GM19455 (cell line): ENCODE results near the gene CWC27.
"Not testable (repeated sequence)": the region's sequence is repeated elsewhere in the genome, so short reads cannot be mapped to it uniquely, and the experiment has no call there.

Experiments used
- ATAC-seq: cut with Tn5 transposase; IDR thresholded peaks from one replicate; pipeline ENCODE4 v1.9.1; 2021; ENCODE audit not compliant: unreplicated experiment

Gene CWC27

DNA sequence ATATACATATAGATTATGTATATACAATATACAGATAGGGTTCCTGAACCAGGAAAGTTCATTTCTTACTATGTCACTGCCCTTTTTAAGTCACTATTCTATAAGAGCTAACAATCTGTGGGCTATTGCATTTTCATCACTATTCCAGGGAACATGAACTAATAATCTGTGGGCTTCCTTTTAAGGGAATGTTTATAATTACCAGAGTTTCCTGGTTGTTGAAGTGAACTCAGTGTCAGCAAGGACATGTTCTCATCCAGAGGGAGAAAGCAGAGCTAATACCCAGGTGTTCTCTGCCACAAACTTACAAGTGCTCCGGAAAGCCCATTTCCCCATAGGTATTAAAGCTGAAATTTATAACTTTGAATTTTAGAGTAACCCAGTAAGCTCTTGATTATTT, 69.6 kb downstream of the CWC27 start:
- ATAC-seq = no peak

GRCh38 chr5:64838803-64839202, 70.1 kb downstream of the CWC27 start:
- no peak for ATAC-seq

- ATAC-seq = no peak
Measured at GRCh38 chr5:64839936-64840335, 71.2 kb downstream of the CWC27 start.

DNA sequence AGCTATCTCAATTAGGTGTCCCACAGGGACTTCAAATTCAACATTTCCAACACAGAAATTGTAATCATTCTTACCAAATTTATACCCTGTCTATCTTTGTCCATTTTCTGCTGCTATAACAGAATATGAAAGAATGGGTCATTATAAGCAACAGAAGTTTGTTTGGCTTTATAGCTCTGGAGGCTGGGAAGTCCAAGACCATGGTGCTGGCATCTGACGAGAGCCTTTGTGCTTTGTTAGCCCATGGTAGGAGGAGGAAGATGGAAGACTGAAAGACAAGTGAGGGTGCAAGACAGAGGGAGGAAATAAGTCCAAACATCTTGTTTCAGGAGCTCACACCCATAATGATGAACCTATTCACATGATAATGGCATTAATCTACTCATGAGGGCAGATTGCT, 72.2 kb downstream of the CWC27 start:
- ATAC-seq = no peak

DNA sequence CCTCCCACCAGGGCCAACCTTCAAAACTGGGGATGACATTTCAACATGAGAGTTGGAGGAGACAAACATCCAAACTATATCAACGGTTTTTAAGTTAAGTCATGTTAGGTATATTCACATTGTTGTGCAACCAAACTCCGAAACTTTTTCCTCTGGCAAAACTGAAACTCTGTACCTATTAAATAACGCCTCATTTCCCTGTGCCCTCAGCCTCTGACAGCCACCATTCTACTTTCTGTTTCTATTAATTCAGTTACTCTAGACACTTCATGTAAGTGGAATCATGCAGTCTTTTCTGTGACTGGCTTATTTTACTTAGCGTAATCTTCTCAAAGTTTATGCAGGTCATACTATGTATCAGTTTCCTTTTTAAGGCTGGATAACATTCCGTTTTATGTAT, 85.0 kb downstream of the CWC27 start:
- ATAC-seq = no peak

- ATAC-seq = no peak
Measured at GRCh38 chr5:64854855-64855254, 86.1 kb downstream of the CWC27 start.

DNA sequence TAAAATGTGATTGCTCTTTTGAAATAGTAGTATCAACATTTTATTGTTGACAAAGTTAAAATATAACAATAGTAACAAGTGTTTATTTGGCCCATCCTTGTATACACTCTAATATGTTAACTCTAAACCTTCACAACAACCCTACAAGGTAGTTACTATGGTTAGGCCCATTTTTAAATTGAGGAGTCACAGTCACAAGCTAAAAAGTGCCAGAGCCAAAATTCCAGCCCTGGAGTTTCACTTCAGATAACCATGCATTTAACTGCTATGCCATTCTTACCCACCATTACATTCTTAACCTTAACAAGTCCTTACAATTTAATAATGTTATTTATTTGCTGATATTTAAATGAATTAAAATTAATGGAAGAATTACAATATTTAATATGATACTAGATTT, 91.2 kb downstream of the CWC27 start:
- ATAC-seq = no peak

DNA sequence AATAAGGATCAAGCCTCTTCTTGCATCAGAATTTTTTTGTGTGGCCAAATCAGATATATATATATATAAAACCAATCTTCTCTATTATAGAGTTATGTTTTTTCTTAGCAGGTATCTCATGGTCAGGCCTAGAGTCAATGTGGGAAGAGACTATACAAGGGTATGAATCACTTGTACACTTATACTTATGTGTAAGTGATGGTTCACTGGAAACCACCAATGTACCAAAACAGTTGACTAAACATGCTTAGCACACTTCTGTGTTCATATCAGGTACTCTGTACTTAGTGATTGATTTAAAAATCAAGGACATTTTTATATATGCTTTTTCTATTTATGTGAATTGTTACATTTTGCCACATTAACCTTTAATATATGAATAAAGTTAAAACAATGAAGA, 92.6 kb downstream of the CWC27 start:
- ATAC-seq = no peak

DNA sequence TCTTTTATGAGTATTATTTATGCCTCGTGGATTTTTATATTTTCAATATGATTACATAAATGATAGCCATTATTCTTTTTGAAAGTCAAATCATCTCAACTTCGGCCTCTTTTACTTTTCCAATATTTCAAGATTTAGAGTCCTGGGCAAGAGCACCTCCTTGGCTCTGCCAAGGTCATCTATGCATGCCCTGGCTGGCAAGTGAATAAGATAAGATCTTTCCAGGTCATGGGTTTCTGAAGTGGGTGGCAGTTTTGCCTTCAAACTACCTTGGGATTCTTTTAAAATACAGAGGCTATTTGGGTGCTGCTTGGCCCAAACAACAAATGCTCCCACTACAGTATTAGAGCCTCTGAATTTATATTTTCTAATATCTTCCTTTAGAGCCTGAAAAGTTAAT, 95.4 kb downstream of the CWC27 start:
- ATAC-seq = no peak

- ATAC-seq = no peak
Measured at GRCh38 chr5:64865662-64866061, 96.9 kb downstream of the CWC27 start.

GRCh38 chr5:64869419-64869818, 100.7 kb downstream of the CWC27 start:
- ATAC-seq = no peak

GRCh38 chr5:64872044-64872443, 103.3 kb downstream of the CWC27 start:
- no peak for ATAC-seq

GRCh38 chr5:64873441-64873840, 104.7 kb downstream of the CWC27 start:
- no peak for ATAC-seq

DNA sequence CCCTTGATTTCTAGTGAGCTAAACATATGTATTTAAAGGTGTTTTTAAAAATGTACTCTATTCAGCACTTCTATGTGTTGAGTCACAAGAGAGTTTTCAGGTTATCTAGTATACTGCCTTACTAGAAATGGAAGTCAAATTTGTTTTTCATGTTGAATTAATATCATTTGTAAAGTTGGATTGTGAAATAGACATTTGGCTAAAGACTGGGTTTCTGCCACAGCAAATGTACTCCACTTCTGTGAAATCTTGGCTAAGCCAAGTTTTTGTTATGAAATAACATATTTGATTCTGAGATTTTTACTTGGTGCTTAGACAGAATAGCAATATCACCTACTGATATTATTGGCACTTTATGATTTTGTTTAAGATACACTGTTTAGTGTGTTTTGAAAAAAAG, 106.0 kb downstream of the CWC27 start:
- ATAC-seq = no peak

GRCh38 chr5:64876203-64876602, 107.5 kb downstream of the CWC27 start:
- no peak for ATAC-seq

GRCh38 chr5:64880821-64881220, 112.1 kb downstream of the CWC27 start:
- no peak for ATAC-seq

GRCh38 chr5:64883912-64884311, 115.2 kb downstream of the CWC27 start:
- no peak for ATAC-seq

GRCh38 chr5:64884541-64884940, 115.8 kb downstream of the CWC27 start:
- ATAC-seq = no peak

- ATAC-seq = no peak
Measured at GRCh38 chr5:64887910-64888309, 119.2 kb downstream of the CWC27 start.

DNA sequence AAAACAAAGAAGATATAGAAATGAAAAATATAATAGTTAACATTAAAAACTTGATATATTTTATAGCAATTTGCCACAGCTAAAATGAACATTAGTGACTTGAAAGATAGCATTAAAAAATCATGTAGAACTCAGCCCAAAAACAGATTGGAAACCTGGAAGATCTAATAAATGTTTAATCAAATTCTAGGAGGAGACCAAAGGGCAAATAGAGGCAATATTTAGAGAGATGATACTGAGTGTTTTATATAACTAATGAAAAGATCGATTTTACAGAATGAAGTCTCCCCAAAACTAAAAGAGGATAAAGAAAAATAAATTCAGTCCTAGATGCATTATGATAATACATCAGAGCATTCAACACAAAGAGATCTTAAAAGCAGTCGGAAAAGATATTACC, 127.0 kb downstream of the CWC27 start:
- ATAC-seq = no peak

- ATAC-seq = no peak
Measured at GRCh38 chr5:64899838-64900237, 131.1 kb downstream of the CWC27 start.

GRCh38 chr5:64900618-64901017, 131.9 kb downstream of the CWC27 start:
- no peak for ATAC-seq

GRCh38 chr5:64907399-64907798, 138.7 kb downstream of the CWC27 start:
- ATAC-seq = not testable (repeated sequence)

GRCh38 chr5:64914396-64914795, 145.7 kb downstream of the CWC27 start:
- ATAC-seq = no peak
